A549 (cell line): ENCODE results near the gene SYNE2.

Experiments
- CEBPB ChIP-seq, 2 experiments: fragments of >200 bp in 1 of 2; sonication (Bioruptor Twin) in 1 of 2; formaldehyde crosslinking in 1 of 2; IDR thresholded peaks; 2 replicates each; pipeline ENCODE4 v1.6.1; 2012 to 2016
- EP300 ChIP-seq, 2 experiments: fragments of >200 bp; sonication (Bioruptor Twin); formaldehyde crosslinking; IDR thresholded peaks; 2 replicates in 1 of 2; 3 replicates in 1 of 2; pipeline ENCODE4 v1.6.1; 2016 to 2017
- HOXA7 ChIP-seq: fragments of 250-450 bp; sonication (Bioruptor Pico); IDR thresholded peaks from 2 replicates; pipeline ENCODE4 v1.5.0; 2020; ENCODE audit warnings: mild to moderate bottlenecking, moderate library complexity
- JUN ChIP-seq, 2 experiments: fragments of >200 bp; sonication (Bioruptor Twin); formaldehyde crosslinking; IDR thresholded peaks; 2 replicates in 1 of 2; 3 replicates in 1 of 2; pipeline ENCODE4 v1.6.1; 2016 to 2017
- MAFK ChIP-seq: fragments of 450-650 bp; IDR thresholded peaks from 2 replicates; pipeline ENCODE4 v1.6.1; 2014; ENCODE audit not compliant: partially characterized antibody
- MAX ChIP-seq: IDR thresholded peaks from 2 replicates; pipeline ENCODE4 v1.6.1; 2012
- MYC ChIP-seq: IDR thresholded peaks from 2 replicates; pipeline ENCODE4 v1.6.1; 2012; ENCODE audit warnings: mild to moderate bottlenecking, inconsistent platforms, low read length, improper control_type of control experiment, borderline replicate concordance
- REST ChIP-seq: fragments of 200-600 bp; sonication (generic); IDR thresholded peaks from 2 replicates; pipeline ENCODE4 v1.6.1; 2016; ENCODE audit warnings: antibody characterized with exemption, mild to moderate bottlenecking, moderate library complexity
- TF ChIP-seq, protein P1 (sequence below): fragments of >200 bp; sonication (Bioruptor Twin); formaldehyde crosslinking; IDR thresholded peaks from 3 replicates; pipeline ENCODE4 v1.5.1; 2016

DNA sequence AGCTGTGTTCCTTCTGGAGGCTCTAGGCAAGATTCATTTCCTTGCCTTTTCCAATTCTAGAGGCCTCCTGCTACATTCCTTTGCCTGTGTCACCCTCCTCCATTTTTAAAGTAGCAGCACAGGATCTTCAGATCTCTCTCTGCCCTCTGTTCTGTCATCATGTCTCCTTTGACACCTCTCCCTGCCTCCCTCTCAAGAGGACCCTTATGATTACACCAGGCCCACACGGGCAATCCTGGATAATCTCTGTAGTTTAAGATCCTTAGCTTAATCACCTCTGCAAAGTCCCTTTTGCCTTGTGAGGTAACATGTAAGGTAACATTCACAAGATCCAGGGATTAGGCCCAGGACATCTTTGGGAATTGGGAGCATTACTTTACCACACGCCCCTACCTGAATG lies 155.2 kb downstream of the SYNE2 start:
- TF ChIP-seq, protein P1, sequence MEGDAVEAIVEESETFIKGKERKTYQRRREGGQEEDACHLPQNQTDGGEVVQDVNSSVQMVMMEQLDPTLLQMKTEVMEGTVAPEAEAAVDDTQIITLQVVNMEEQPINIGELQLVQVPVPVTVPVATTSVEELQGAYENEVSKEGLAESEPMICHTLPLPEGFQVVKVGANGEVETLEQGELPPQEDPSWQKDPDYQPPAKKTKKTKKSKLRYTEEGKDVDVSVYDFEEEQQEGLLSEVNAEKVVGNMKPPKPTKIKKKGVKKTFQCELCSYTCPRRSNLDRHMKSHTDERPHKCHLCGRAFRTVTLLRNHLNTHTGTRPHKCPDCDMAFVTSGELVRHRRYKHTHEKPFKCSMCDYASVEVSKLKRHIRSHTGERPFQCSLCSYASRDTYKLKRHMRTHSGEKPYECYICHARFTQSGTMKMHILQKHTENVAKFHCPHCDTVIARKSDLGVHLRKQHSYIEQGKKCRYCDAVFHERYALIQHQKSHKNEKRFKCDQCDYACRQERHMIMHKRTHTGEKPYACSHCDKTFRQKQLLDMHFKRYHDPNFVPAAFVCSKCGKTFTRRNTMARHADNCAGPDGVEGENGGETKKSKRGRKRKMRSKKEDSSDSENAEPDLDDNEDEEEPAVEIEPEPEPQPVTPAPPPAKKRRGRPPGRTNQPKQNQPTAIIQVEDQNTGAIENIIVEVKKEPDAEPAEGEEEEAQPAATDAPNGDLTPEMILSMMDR, result no peak
- TF ChIP-seq REST (no peak), EP300 (IDR thresholded peaks at IDR 0.05) (no peak), MAFK (no peak), MAX (no peak), CEBPB (IDR thresholded peaks at IDR 0.05) (no peak), HOXA7 (CRISPR knock-in tag) (no peak), JUN (IDR thresholded peaks at IDR 0.05) (no peak), MYC (no peak)
